Measurements from ENCODE around the gene B3GALNT2. TPM values are rescaled to one million over a fixed set of nuclear protein-coding genes. Genes with fewer than 3 reads are reported as not detected.
A peak's percentile ranks its signal among the peaks of the same experiment; 100 is the strongest.

The B3GALNT2 gene
- total RNA-seq, 6 donors from 2014 or later = 11.0 to 27.3 (median 22.1) TPM

- Histone ChIP-seq H3K4me1 (no peaks in the 10 kb centered on the region), H3K4me3 (no peak overlapping the region), H3K36me3 (no peaks in the 10 kb centered on the region), H3K27me3 (no peaks in the 10 kb centered on the region), H3K9me3 (no peaks in the 10 kb centered on the region), H3K27ac (no peak overlapping the region)
- ATAC-seq (ENCODE audit: low FRiP score in 2 of 2) = no peak
- no peak for TF ChIP-seq POLR2AphosphoS5 (IDR thresholded peaks at IDR 0.05)
- no peak for TF ChIP-seq CTCF (IDR thresholded peaks at IDR 0.05)
- TF ChIP-seq EP300 (IDR thresholded peaks at IDR 0.05) = no peak
- no peak for TF ChIP-seq POLR2A (IDR thresholded peaks at IDR 0.05)
- 40 to 44% methylated on average over 4 of the region's 4 CpGs for WGBS, 2 donors
- no peak for DNase-seq
These were observed 21.1 kb upstream of the B3GALNT2 start for GRCh38 chr1:235525314-235525713.

DNA sequence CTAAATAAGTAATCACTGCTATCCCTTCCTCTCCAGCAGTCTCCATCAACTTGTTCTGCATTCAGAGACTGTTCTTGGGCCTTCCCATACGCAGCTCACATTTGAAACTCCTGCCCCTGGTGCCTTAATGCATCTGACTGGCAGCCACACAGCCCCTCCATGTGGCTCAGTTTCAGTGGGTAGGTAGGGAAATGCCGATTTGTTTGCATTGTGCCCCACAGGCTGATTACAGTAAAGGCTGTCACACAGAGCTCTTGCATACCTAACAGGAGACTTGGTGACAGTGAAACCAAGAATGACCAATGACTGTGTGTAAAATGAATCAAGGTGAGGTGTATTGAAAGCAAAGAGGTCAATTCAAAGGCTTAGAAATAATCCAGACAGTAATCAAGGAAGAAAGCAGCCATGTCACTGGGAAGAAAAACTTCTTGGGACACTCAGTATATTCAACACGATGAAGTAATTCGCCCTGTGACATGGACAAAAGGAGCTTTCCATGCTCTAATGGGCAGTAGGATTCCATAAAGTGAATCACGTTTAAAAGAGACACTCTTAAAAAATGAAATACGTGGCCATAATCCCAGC is 12.7 kb upstream of the B3GALNT2 start:
- Histone ChIP-seq H3K27me3 (no peaks in the 10 kb centered on the region), H3K27ac (no peak overlapping the region), H3K36me3 (no peaks in the 10 kb centered on the region), H3K4me3 (no peak overlapping the region), H3K4me1 (no peaks in the 10 kb centered on the region), H3K9me3 (no peaks in the 10 kb centered on the region)
- WGBS, 2 donors = 83 to 85% methylated on average over 6 of the region's 6 CpGs
- TF ChIP-seq POLR2AphosphoS5 (IDR thresholded peaks at IDR 0.05) (no peak), EP300 (IDR thresholded peaks at IDR 0.05) (no peak), POLR2A (IDR thresholded peaks at IDR 0.05) (no peak), CTCF (IDR thresholded peaks at IDR 0.05) (no peak)
- ATAC-seq (ENCODE audit: low FRiP score in 2 of 2) = no peak
- DNase-seq = no peak

DNA sequence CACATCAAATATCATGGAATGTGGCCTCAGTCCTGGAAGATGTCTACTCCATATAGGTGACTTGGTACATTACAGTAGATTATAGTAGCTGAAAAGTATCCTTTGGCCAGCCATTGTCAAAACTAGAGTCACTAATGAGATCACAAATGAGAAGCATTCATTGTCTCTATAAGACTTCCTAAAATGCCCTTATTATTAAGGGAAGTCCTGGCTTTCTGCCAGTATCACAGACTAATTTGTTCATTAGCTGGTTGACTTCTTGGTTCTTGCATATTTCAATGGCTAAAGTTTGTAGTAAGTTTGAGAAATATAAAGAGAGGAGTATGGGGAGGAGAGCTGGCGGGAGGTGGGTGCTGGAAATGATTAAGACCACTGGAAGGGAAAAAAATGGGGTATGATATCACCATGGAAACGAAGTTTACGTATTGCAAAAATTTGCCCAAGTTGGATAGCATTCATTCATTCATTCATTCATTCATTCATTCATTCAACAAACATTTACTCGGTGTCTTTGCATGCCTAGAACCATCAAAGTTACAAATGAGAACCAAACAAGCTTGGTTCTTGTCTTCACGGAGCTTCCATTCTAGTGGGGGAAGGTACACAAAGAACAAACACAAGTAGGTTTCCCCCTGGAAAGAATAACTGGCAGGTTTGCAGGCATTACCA is 11.7 kb upstream of the B3GALNT2 start:
- whole genome bisulfite sequencing, 2 donors = 93% methylated on average over 5 of the region's 5 CpGs
- ATAC-seq (ENCODE audit: low FRiP score in 2 of 2) = no peak
- TF ChIP-seq CTCF (IDR thresholded peaks at IDR 0.05) = no peak

DNA sequence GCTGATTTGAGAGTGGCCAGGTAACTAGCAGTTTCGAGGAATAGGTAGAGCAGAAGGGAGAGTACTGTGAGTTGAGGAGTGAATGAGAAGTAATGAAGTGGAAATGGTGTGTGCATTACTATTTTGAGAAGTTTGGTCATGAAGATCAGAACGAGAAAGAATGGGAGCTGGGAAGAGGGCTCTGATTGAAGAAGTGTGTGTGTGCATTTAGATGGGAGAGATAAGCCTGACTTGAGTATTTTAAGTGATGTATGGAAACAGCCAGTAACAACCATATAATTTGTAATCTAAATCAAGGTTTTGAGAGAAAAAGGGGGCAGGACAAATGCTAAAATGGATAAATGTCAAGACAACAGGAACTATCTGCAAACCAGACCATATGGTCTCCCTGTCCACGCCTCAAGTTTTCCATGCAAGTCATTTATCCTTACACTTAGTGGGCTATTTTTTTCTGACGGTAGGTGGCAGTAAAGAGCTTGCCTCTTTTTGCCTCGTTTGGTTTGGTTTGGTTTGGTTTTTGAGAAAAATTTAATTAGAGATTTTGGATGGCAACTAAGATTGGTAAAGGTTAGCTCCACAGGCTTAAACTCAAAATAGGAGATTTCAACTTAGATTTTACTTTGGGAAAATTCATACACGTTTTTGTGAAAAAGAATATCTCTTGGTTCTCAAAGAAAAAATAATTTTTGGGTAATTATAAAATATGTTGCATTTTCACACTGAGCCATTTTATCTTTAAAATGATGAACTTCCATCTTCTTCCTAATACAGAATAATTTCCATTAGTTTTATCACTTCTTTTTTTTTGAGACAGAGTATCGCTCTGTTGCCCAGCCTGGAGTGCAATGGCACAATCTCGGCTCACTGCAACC is 9.5 kb upstream of the B3GALNT2 start:
- peak in 1 of 2 donors; percentile 81 for ATAC-seq (ENCODE audit: low FRiP score in 2 of 2)

More for the DNA sequence above, 11.7 kb upstream of the B3GALNT2 start:
- no peak overlapping the region for H3K4me3 ChIP-seq
- no peak overlapping the region for H3K27ac ChIP-seq
- no peaks in the 10 kb centered on the region for H3K36me3 ChIP-seq
- H3K4me1 ChIP-seq = no peaks in the 10 kb centered on the region
- DNase-seq = no peak
- no peaks in the 10 kb centered on the region for H3K9me3 ChIP-seq
- H3K27me3 ChIP-seq = no peaks in the 10 kb centered on the region

More for the DNA sequence above, 9.5 kb upstream of the B3GALNT2 start:
- Histone ChIP-seq H3K9me3 (no peaks in the 10 kb centered on the region), H3K27ac (no peak overlapping the region), H3K4me3 (no peak overlapping the region), H3K36me3 (no peaks in the 10 kb centered on the region), H3K4me1 (no peaks in the 10 kb centered on the region), H3K27me3 (no peaks in the 10 kb centered on the region)
- DNase-seq = no peak
- WGBS, 2 donors = 34 to 36% methylated on average over 8 of the region's 8 CpGs
- peak; percentile 69 to 80 (median 76) for TF ChIP-seq CTCF (IDR thresholded peaks at IDR 0.05)
- no peak for TF ChIP-seq POLR2A (IDR thresholded peaks at IDR 0.05)

All from upper lobe of left lung (tissue), 6 donors.